SK-N-SH (cell line): Measurements from ENCODE around the gene CHST3. TPM values are rescaled to one million over a fixed set of nuclear protein-coding genes. Genes with fewer than 3 reads are reported as not detected.

ENCODE experiments used
- CTCF ChIA-PET: fragments of 300-600, 350-600 bp; formaldehyde crosslinking; extraction: SDS; loops from one replicate; lab custom pipeline; 2021; lab: Yijun Ruan, JAX
- POLR2A ChIA-PET: fragments of 350-600 bp; sonication (Branson Sonifier 250); formaldehyde crosslinking; extraction: SDS; loops from one replicate; lab custom pipeline; 2020; ENCODE audit warnings: antibody characterized with exemption, inconsistent platforms; lab: Yijun Ruan, JAX
- DNase-seq: peaks from one replicate; pipeline ENCODE4 v3.0.0; 2012
- H2AFZ ChIP-seq: fragments of 200-600 bp; sonication (generic); 2 replicates; pipeline ENCODE4 v1.8.1; 2016; ENCODE audit warnings: antibody characterized with exemption, mild to moderate bottlenecking, low read depth
- H3F3A ChIP-seq: fragments of 200-600 bp; sonication (generic); replicated peaks from 2 replicates; pipeline ENCODE3; 2016; ENCODE audit warnings: antibody characterized with exemption, mild to moderate bottlenecking; ENCODE audit not compliant: insufficient read depth
- H3K27ac ChIP-seq, 2 experiments: fragments of 200-500 bp in 1 of 2; fragments of 200-600 bp in 1 of 2; sonication (Bioruptor generic) in 1 of 2; sonication (generic), shearing (Covaris generic) in 1 of 2; 2 replicates each; pipeline versions ENCODE4 v1.5.1 to v1.6.1; 2014 to 2016; ENCODE audit warnings: low read depth in 2 of 2, inconsistent platforms in 1 of 2, low read length in 1 of 2, mild to moderate bottlenecking in 1 of 2, mixed read lengths in 1 of 2
- H3K27me3 ChIP-seq: fragments of 200-600 bp; sonication (generic), shearing (Covaris generic); 2 replicates; pipeline ENCODE4 v1.6.1; 2016; ENCODE audit warnings: mixed run types; ENCODE audit not compliant: insufficient read depth
- H3K36me3 ChIP-seq, 2 experiments: fragments of 200-500 bp in 1 of 2; fragments of 200-600 bp in 1 of 2; sonication (Bioruptor generic) in 1 of 2; sonication (generic) in 1 of 2; replicated peaks in 1 of 2; 2 replicates each; pipeline versions ENCODE3 to v1.5.1; 2014 to 2016; ENCODE audit warnings: low read length in 1 of 2, mild to moderate bottlenecking in 1 of 2; ENCODE audit not compliant: insufficient read depth in 2 of 2, control insufficient read depth in 1 of 2
- H3K4me1 ChIP-seq, 2 experiments: fragments of 200-500 bp in 1 of 2; fragments of 200-600 bp in 1 of 2; sonication (Bioruptor generic) in 1 of 2; sonication (generic), shearing (Covaris generic) in 1 of 2; 2 replicates each; pipeline versions ENCODE4 v1.5.1 to v1.6.1; 2014 to 2016; ENCODE audit warnings: low read depth in 1 of 2, low read length in 1 of 2, mixed run types in 1 of 2; ENCODE audit not compliant: insufficient read depth in 2 of 2, control insufficient read depth in 1 of 2
- H3K4me2 ChIP-seq: fragments of 200-600 bp; sonication (generic), shearing (Covaris generic); 2 replicates; pipeline ENCODE4 v1.6.1; 2017; ENCODE audit warnings: mixed run types
- H3K4me3 ChIP-seq, 2 experiments: fragments of 200-500 bp in 1 of 2; fragments of 200-600 bp in 1 of 2; sonication (Bioruptor generic) in 1 of 2; sonication (generic), shearing (Covaris generic) in 1 of 2; 2 replicates each; pipeline versions ENCODE4 v1.5.1 to v1.8.1; 2014 to 2016; ENCODE audit warnings: low read depth in 2 of 2, inconsistent platforms in 1 of 2, low read length in 1 of 2, mild to moderate bottlenecking in 1 of 2, mixed read lengths in 1 of 2, moderate library complexity in 1 of 2
- H3K79me2 ChIP-seq: fragments of 200-600 bp; sonication (generic); 2 replicates; pipeline ENCODE4 v1.8.1; 2017; ENCODE audit warnings: mild to moderate bottlenecking; ENCODE audit not compliant: insufficient read depth
- H3K9ac ChIP-seq: fragments of 200-600 bp; sonication (generic); 2 replicates; pipeline ENCODE4 v1.6.1; 2017; ENCODE audit warnings: mixed run types
- H3K9me2 ChIP-seq: fragments of 200-600 bp; sonication (generic); 2 replicates; pipeline ENCODE4 v1.6.1; 2017; ENCODE audit warnings: mixed run types
- H3K9me3 ChIP-seq: fragments of 200-600 bp; sonication (generic); 2 replicates; pipeline ENCODE4 v1.6.1; 2017; ENCODE audit warnings: mixed run types, mild to moderate bottlenecking, moderate library complexity
- H4K20me1 ChIP-seq: fragments of 200-600 bp; sonication (generic); 2 replicates; pipeline ENCODE4 v1.6.1; 2017; ENCODE audit warnings: mild to moderate bottlenecking, mixed run types; ENCODE audit not compliant: insufficient read depth
- CHD2 ChIP-seq: fragments of 150-350 bp; IDR thresholded peaks from 2 replicates; pipeline ENCODE4 v1.6.1; 2018; ENCODE audit warnings: low read length; ENCODE audit not compliant: partially characterized antibody
- FOSL2 ChIP-seq: IDR thresholded peaks from 2 replicates; pipeline ENCODE4 v1.4.0; 2012; ENCODE audit warnings: low read depth, mild to moderate bottlenecking, moderate library complexity, borderline replicate concordance
- IRF3 ChIP-seq: fragments of 150-350 bp; IDR thresholded peaks from 2 replicates; pipeline ENCODE4 v1.6.1; 2016; ENCODE audit warnings: mild to moderate bottlenecking, low read depth, low read length
- JUND ChIP-seq: IDR thresholded peaks from 2 replicates; pipeline ENCODE4 v1.4.0; 2012
- MEF2A ChIP-seq: IDR thresholded peaks from 2 replicates; pipeline ENCODE4 v1.4.0; 2012; ENCODE audit warnings: low read depth, borderline replicate concordance
- NFIC ChIP-seq: IDR thresholded peaks from 2 replicates; pipeline ENCODE4 v1.4.0; 2012; ENCODE audit warnings: borderline replicate concordance
- NRF1 ChIP-seq: IDR thresholded peaks from 2 replicates; pipeline ENCODE4 v1.6.1; 2012; ENCODE audit warnings: low read depth, mild to moderate bottlenecking, low read length
- RXRA ChIP-seq: IDR thresholded peaks from 2 replicates; pipeline ENCODE4 v1.4.0; 2012; ENCODE audit warnings: low read depth, mild to moderate bottlenecking, borderline replicate concordance
- SIN3A ChIP-seq: IDR thresholded peaks from 2 replicates; pipeline ENCODE4 v1.6.1; 2012; ENCODE audit warnings: low read depth, mild to moderate bottlenecking, low read length, moderate library complexity, borderline replicate concordance
- TCF12 ChIP-seq: IDR thresholded peaks from 2 replicates; pipeline ENCODE4 v1.4.0; 2012
- WGBS: methylation state at CpG from one replicate; pipeline ENCODE4 v1.1.6; 2017; ENCODE audit warnings: low lambda C conversion rate; 5-methylcytosine and 5-hydroxymethylcytosine counted together
- polyA plus RNA-seq, 3 experiments: library from polyadenylated mRNA; depleted of rRNA; stranded (reverse); fragments of >200 nt; gene quantifications; 2 replicates each; pipeline ENCODE4 v1.2.3, GENCODE V29; 2012
- TF ChIP-seq, protein P1 (sequence below): IDR thresholded peaks from 2 replicates; pipeline ENCODE4 v1.6.1; 2012; ENCODE audit warnings: mild to moderate bottlenecking, low read depth, low read length, moderate library complexity
- TF ChIP-seq, protein P2 (sequence below): fragments of 200-600 bp; sonication (generic); IDR thresholded peaks from 2 replicates; pipeline ENCODE4 v1.6.1; 2017; ENCODE audit warnings: antibody characterized with exemption, mild to moderate bottlenecking, moderate library complexity

The CHST3 gene
- polyA plus RNA-seq, 1 of the 3 experiments (the other 2 are of a cell fraction), result 6.0 TPM

- CTCF ChIA-PET, result interaction anchor here (1.0 to 1.6 kb wide), 7 partner anchors 10 to 77 kb away, joined by 3 to 8 read pairs (median 5); no protein-coding TSS in a partner anchor
Observed at GRCh38 chr10:71971769-71972555, 7.8 kb downstream of the CHST3 start.

More at GRCh38 chr10:71971769-71972555, 7.8 kb downstream of the CHST3 start:
- no peak overlapping the region for H2AFZ ChIP-seq
- H3K4me3 ChIP-seq, result no peak overlapping the region
- H3K9me2 ChIP-seq, result no peaks in the 10 kb centered on the region
- no peak for DNase-seq
- H3K36me3 ChIP-seq, result no peaks in the 10 kb centered on the region
- 96% methylated on average over 13 of the region's 21 CpGs for WGBS
- no peaks in the 10 kb centered on the region for H3K9me3 ChIP-seq
- H3K27ac ChIP-seq, result no peak overlapping the region
- peaks cover 40% of the 10 kb centered on the region for H4K20me1 ChIP-seq
- no peak for TF ChIP-seq IRF3
- no peak for TF ChIP-seq TCF12
- no peak for TF ChIP-seq MEF2A
- TF ChIP-seq RXRA, result no peak
- no peak for TF ChIP-seq JUND
- no peak for TF ChIP-seq NFIC
- TF ChIP-seq FOSL2, result no peak
- TF ChIP-seq, protein P1, sequence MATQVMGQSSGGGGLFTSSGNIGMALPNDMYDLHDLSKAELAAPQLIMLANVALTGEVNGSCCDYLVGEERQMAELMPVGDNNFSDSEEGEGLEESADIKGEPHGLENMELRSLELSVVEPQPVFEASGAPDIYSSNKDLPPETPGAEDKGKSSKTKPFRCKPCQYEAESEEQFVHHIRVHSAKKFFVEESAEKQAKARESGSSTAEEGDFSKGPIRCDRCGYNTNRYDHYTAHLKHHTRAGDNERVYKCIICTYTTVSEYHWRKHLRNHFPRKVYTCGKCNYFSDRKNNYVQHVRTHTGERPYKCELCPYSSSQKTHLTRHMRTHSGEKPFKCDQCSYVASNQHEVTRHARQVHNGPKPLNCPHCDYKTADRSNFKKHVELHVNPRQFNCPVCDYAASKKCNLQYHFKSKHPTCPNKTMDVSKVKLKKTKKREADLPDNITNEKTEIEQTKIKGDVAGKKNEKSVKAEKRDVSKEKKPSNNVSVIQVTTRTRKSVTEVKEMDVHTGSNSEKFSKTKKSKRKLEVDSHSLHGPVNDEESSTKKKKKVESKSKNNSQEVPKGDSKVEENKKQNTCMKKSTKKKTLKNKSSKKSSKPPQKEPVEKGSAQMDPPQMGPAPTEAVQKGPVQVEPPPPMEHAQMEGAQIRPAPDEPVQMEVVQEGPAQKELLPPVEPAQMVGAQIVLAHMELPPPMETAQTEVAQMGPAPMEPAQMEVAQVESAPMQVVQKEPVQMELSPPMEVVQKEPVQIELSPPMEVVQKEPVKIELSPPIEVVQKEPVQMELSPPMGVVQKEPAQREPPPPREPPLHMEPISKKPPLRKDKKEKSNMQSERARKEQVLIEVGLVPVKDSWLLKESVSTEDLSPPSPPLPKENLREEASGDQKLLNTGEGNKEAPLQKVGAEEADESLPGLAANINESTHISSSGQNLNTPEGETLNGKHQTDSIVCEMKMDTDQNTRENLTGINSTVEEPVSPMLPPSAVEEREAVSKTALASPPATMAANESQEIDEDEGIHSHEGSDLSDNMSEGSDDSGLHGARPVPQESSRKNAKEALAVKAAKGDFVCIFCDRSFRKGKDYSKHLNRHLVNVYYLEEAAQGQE, result no peak
- TF ChIP-seq SIN3A, result no peak
- TF ChIP-seq, protein P2, sequence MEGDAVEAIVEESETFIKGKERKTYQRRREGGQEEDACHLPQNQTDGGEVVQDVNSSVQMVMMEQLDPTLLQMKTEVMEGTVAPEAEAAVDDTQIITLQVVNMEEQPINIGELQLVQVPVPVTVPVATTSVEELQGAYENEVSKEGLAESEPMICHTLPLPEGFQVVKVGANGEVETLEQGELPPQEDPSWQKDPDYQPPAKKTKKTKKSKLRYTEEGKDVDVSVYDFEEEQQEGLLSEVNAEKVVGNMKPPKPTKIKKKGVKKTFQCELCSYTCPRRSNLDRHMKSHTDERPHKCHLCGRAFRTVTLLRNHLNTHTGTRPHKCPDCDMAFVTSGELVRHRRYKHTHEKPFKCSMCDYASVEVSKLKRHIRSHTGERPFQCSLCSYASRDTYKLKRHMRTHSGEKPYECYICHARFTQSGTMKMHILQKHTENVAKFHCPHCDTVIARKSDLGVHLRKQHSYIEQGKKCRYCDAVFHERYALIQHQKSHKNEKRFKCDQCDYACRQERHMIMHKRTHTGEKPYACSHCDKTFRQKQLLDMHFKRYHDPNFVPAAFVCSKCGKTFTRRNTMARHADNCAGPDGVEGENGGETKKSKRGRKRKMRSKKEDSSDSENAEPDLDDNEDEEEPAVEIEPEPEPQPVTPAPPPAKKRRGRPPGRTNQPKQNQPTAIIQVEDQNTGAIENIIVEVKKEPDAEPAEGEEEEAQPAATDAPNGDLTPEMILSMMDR, result no peak
- TF ChIP-seq CHD2, result no peak
- TF ChIP-seq NRF1, result no peak
- H3K79me2 ChIP-seq, result peaks cover 86% of the 10 kb centered on the region
- no peaks in the 10 kb centered on the region for H3K27me3 ChIP-seq
- peaks cover 35% of the 10 kb centered on the region for H3F3A ChIP-seq
- no peak overlapping the region for H3K9ac ChIP-seq
- H3K4me2 ChIP-seq, result no peak overlapping the region
- H3K4me1 ChIP-seq, result peaks cover 32 to 51% of the 10 kb centered on the region in 2 experiments; a peak in 3 of 4 replicates
- POLR2A ChIA-PET, result interaction anchor here (0.5 kb wide), 1 partner anchor 260 kb away, joined by 3 read pairs; no protein-coding TSS in a partner anchor
